GM23248 (cell line): ENCODE results near the gene ZNF624.
"Not testable (repeated sequence)": the region's sequence is repeated elsewhere in the genome, so short reads cannot be mapped to it uniquely, and the experiment has no call there.

Experiments used
- EZH2 ChIP-seq: fragments of 200-600 bp; sonication (generic); IDR thresholded peaks from 2 replicates; pipeline ENCODE4 v1.6.1; 2018; ENCODE audit warnings: antibody characterized with exemption, mild to moderate bottlenecking; ENCODE audit not compliant: insufficient read depth, poor library complexity, severe bottlenecking
- EZH2phosphoT487 ChIP-seq: fragments of 200-600 bp; sonication (generic); IDR thresholded peaks from 2 replicates; pipeline ENCODE4 v1.6.1; 2018; ENCODE audit warnings: antibody characterized with exemption, moderate library complexity, mild to moderate bottlenecking, low read depth; ENCODE audit not compliant: insufficient read depth

- TF ChIP-seq EZH2, EZH2phosphoT487: not testable (repeated sequence)
Measured at GRCh38 chr17:16686019-16686418, 32.4 kb upstream of the ZNF624 start.
